GM18873 (cell line): ENCODE results near the gene TEX22.

Experiments used
- ATAC-seq: cut with Tn5 transposase; IDR thresholded peaks from one replicate; pipeline ENCODE4 v1.9.1; 2021; ENCODE audit warnings: mild to moderate bottlenecking, moderate library complexity, moderate number of reproducible peaks; ENCODE audit not compliant: unreplicated experiment, low FRiP score

TEX22 gene

DNA sequence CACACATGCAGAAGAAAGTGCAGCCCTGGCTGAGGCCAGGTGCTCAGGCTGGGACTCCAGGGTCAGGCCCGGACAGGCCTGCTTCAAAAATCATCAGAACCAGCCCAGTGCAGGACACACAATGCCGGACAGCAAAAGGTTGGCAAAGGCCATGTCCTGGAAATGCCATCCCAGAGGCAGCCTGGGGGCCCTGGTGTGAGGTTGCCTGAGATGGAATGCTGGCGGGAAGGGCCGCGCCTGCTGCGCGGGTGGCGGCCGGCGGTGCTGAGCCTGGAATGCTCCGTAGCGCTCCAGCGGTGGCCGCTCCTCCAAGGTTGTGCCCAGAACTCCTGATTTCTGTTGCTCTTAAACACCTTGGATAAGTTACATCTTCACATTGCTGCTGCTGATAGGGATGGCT is 54.6 kb downstream of the TEX22 start:
- no peak for ATAC-seq

DNA sequence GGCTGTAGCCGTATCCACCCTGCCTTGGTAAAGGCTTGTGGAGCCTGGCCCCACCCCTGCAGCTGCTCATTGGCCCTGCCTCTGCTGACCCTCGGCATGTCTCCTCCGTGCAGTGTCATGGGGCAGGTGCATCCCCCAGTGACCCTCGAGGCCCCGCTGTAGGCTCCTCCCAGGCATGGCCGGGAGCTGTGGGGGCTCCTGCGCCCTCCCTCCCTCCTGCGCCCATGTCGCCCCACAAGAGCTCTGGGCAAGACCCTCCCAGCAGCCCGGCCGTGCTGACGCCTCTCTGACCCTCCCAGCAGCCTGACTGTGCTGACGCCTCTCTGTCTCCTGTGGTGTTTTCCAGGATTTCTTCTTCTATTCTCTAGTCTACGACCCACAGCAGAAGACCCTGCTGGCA is 55.5 kb downstream of the TEX22 start:
- no peak for ATAC-seq

GRCh38 chr14:105455086-105455640 is 56.8 kb downstream of the TEX22 start:
- no peak for ATAC-seq

GRCh38 chr14:105455766-105456660 is 57.7 kb downstream of the TEX22 start:
- no peak for ATAC-seq

DNA sequence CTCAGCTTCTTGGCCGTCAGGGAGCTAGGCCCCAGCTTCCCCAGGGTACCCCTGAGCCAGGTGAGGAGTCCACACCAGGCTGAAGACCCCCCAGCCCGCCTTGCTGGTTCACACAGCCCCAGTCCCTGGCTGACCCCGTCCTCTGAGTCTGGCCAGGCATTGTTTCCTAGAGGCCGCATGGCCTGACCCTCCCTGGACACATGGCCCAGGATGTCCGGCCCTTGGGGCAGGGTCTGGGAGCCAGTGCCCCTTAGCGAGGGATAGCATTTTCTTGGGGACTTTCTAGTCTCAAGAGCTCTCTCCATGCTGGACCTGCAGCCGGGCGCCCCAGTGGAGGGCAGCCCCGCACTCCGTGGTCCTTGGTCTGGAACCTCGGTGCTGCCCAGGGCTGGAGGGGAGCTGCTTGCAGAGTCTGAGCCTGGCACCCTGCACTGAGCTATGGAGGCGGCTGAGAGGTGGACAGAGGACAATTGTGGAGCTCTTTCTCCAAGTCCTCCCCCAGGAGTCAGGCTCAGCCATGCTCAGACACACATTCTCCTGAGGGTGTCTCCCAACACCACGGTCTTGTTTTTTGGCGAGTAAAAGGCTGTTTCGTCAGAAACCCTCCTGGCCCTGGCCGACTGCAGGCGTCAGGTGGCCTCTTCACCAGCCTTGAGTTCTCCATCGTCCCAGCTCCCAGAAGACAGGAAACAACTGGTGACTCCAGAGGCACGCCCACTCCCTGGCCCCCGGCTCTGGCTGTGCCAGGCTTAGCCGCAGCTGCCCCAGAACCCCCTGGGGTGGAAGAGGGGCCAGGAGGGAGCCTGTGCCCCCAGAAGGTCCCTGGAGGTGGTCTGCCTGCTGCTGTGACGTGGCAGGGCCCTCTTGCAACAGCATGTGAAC is 58.6 kb downstream of the TEX22 start:
- ATAC-seq, result no peak

DNA sequence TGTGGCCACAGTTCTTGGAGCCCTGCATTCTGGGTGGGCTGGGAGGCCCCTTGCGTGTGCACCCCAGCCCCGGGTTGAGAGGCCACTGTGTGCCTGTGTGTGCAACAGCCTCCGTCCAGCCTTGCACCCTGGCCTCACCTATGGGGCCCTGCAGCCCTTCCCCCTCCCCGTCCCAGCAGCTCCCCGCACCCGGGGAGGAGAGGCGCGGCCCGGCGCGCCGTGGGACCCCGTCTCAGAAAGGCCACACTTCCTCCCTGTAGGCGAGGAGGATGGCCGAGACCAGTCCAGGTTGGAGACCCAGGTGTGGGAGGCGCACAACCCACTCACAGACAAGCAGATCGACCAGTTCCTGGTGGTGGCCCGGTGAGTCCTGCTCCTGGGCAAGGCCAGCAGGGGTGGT is 59.7 kb downstream of the TEX22 start:
- no peak for ATAC-seq

- ATAC-seq, result no peak
Observed at GRCh38 chr14:105458571-105458970, 60.2 kb downstream of the TEX22 start.

- ATAC-seq, result no peak
Observed at GRCh38 chr14:105460116-105460515, 61.8 kb downstream of the TEX22 start.

DNA sequence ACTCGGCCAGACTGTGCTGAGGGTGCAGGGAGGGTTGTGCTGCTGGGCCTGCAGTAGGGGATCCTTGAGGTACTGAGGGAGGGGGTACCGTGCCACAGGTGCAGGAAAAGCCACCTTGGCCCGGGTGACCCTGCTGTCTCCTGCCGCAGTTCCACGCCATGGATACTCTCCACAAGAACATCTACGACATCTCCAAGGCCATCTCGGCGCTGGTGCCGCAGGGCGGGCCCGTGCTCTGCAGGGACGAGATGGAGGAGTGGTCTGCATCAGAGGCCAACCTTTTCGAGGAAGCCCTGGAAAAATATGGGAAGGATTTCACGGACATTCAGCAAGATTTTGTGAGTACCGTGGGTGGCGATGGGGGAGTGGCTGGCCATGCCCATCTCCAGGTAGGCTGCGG is 62.3 kb downstream of the TEX22 start:
- ATAC-seq, result no peak

GRCh38 chr14:105461903-105462302 is 63.6 kb downstream of the TEX22 start:
- ATAC-seq, result no peak
